ENCODE data around the gene SCAF8.

SCAF8 gene

GRCh38 chr6:154830771-154831170 lies 97.6 kb downstream of the SCAF8 start:
- TF ChIP-seq CTCF (IDR thresholded peaks at IDR 0.05; ENCODE audit: poor library complexity, severe bottlenecking) = no peak
- H3K9me3 ChIP-seq (ENCODE audit: severe bottlenecking) = no peaks in the 10 kb centered on the region
- H3K4me3 ChIP-seq (ENCODE audit: severe bottlenecking) = no peak overlapping the region
- ATAC-seq (ENCODE audit: low read depth) (no peak), DNase-seq (ENCODE audit: low spot score) (no peak)
- H3K27ac ChIP-seq (ENCODE audit: poor library complexity, severe bottlenecking) = no peak overlapping the region
- peaks cover 83% of the 10 kb centered on the region for H3K36me3 ChIP-seq (ENCODE audit: low read depth)
- no peaks in the 10 kb centered on the region for H3K4me1 ChIP-seq (ENCODE audit: insufficient read depth, poor library complexity, severe bottlenecking)
- no peaks in the 10 kb centered on the region for H3K27me3 ChIP-seq (ENCODE audit: insufficient read depth, poor library complexity, severe bottlenecking)

- H3K27ac ChIP-seq (ENCODE audit: poor library complexity, severe bottlenecking) = no peak overlapping the region
- peaks cover 50% of the 10 kb centered on the region for H3K36me3 ChIP-seq (ENCODE audit: low read depth)
- no peaks in the 10 kb centered on the region for H3K4me1 ChIP-seq (ENCODE audit: insufficient read depth, poor library complexity, severe bottlenecking)
- ATAC-seq (ENCODE audit: low read depth) (no peak), DNase-seq (ENCODE audit: low spot score) (no peak)
- no peaks in the 10 kb centered on the region for H3K9me3 ChIP-seq (ENCODE audit: severe bottlenecking)
- TF ChIP-seq CTCF (IDR thresholded peaks at IDR 0.05; ENCODE audit: poor library complexity, severe bottlenecking) = no peak
- H3K4me3 ChIP-seq (ENCODE audit: severe bottlenecking) = no peak overlapping the region
- no peaks in the 10 kb centered on the region for H3K27me3 ChIP-seq (ENCODE audit: insufficient read depth, poor library complexity, severe bottlenecking)
Observed at GRCh38 chr6:154835307-154835706, 102.1 kb downstream of the SCAF8 start.

GRCh38 chr6:154839546-154839945 lies 106.3 kb downstream of the SCAF8 start:
- H3K27ac ChIP-seq (ENCODE audit: poor library complexity, severe bottlenecking) = no peak overlapping the region
- H3K27me3 ChIP-seq (ENCODE audit: insufficient read depth, poor library complexity, severe bottlenecking) = no peaks in the 10 kb centered on the region
- H3K4me1 ChIP-seq (ENCODE audit: insufficient read depth, poor library complexity, severe bottlenecking) = no peaks in the 10 kb centered on the region
- peaks cover 19% of the 10 kb centered on the region for H3K36me3 ChIP-seq (ENCODE audit: low read depth)
- DNase-seq (ENCODE audit: low spot score) (no peak), ATAC-seq (ENCODE audit: low read depth) (no peak)
- no peaks in the 10 kb centered on the region for H3K9me3 ChIP-seq (ENCODE audit: severe bottlenecking)
- H3K4me3 ChIP-seq (ENCODE audit: severe bottlenecking) = no peak overlapping the region
- no peak for TF ChIP-seq CTCF (IDR thresholded peaks at IDR 0.05; ENCODE audit: poor library complexity, severe bottlenecking)

GRCh38 chr6:154840363-154840762 lies 107.1 kb downstream of the SCAF8 start:
- DNase-seq (ENCODE audit: low spot score) (no peak), ATAC-seq (ENCODE audit: low read depth) (no peak)
- Histone ChIP-seq H3K27ac (ENCODE audit: poor library complexity, severe bottlenecking) (no peak overlapping the region), H3K9me3 (ENCODE audit: severe bottlenecking) (no peaks in the 10 kb centered on the region), H3K4me1 (ENCODE audit: insufficient read depth, poor library complexity, severe bottlenecking) (no peaks in the 10 kb centered on the region), H3K4me3 (ENCODE audit: severe bottlenecking) (no peak overlapping the region), H3K27me3 (ENCODE audit: insufficient read depth, poor library complexity, severe bottlenecking) (no peaks in the 10 kb centered on the region), H3K36me3 (ENCODE audit: low read depth) (peaks cover 19% of the 10 kb centered on the region; the same call in 1 of the 2 replicates)
- TF ChIP-seq CTCF (IDR thresholded peaks at IDR 0.05; ENCODE audit: poor library complexity, severe bottlenecking) = no peak

- no peaks in the 10 kb centered on the region for H3K9me3 ChIP-seq (ENCODE audit: severe bottlenecking)
- no peak overlapping the region for H3K27ac ChIP-seq (ENCODE audit: poor library complexity, severe bottlenecking)
- DNase-seq (ENCODE audit: low spot score) (no peak), ATAC-seq (ENCODE audit: low read depth) (no peak)
- no peaks in the 10 kb centered on the region for H3K4me1 ChIP-seq (ENCODE audit: insufficient read depth, poor library complexity, severe bottlenecking)
- H3K36me3 ChIP-seq (ENCODE audit: low read depth) = peaks cover 19% of the 10 kb centered on the region; the same call in 1 of the 2 replicates
- no peak overlapping the region for H3K4me3 ChIP-seq (ENCODE audit: severe bottlenecking)
- no peaks in the 10 kb centered on the region for H3K27me3 ChIP-seq (ENCODE audit: insufficient read depth, poor library complexity, severe bottlenecking)
- no peak for TF ChIP-seq CTCF (IDR thresholded peaks at IDR 0.05; ENCODE audit: poor library complexity, severe bottlenecking)
Observed at GRCh38 chr6:154841109-154841508, 107.9 kb downstream of the SCAF8 start.

All from RWPE2 (cell line).